ENCODE results near the gene NAP1L1.

Gene NAP1L1

DNA sequence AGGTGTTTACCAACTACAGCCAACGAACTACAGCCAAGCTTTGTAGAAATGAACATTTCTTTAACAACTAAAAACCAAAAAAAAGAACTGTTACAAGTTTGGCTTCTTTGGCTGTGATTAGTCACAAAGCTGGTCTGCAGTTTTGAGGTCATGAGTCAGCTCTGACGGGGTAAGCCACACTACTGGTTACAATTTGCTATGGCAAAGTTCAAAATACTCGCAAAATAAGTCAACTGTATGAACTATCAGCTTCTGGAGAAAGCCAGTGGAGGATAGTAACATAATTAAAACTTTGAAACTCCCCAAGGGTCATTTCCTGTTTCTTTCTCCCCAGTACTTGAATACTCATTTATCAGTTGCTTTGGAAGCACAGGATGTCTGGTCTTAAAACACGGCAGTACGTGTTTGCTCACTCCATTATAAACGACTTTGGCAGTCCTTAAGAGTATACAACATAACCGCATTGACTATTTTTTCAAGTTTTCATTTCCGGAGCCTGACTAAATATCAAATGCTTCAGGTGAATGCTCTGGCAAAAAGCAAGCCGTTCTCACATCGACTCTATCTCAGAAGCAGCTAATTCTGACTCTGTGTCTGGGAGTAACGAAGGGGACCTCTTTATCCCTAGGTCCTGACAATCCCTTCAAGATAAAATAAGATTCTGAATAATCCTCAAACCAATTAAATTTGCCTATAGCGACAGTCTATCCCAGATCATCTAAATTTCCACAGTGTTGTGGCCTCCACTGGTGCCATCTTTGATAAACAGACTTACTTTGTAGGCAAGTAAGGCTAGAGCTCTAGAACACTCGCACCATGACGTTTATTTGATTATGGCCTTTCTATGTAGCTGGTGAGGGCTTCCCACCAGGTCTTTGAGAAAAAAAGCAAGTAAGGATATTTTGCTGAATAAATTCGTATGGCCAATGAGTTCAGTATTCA is 63.5 kb downstream of the NAP1L1 start:
- DNase-seq (ENCODE audit: low spot score): peak; percentile 69

DNA sequence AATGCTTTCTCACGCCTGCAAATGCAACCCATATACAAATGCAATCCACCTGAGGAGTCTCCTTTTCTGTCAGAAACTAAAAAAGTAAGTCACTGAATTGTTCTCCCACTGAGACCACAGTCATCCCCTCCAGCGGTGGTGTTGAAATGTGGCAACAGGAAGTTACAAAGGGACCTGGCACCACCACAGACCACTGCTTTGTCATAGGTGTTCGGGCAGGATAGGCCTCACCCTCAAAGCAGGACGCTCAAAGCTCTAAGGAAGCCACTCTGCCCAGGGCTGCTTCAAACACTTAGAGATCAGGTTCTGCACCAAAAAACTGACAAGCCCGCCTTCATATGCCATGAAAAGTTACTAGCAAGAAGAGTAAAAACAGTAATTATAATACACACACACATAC is 64.2 kb downstream of the NAP1L1 start:
- no peak for DNase-seq (ENCODE audit: low spot score)

DNA sequence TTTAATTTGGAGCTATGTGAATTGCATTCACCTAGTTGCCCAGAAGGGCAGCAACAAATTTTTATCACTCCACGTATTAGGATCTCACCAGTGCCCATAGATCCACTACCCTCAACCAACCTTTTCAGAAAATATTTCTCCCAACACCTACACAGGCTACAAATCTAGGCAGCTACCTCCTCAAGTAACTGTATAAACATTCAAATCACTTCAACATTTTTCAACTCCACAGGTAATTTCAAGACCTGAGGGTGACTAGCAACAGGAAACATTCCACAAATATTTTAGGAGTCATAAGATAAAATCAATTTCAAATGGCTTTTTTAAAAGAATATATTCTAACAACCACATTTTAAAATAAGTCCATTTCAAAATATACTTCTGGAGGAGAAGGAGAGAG is 65.8 kb downstream of the NAP1L1 start:
- no peak for DNase-seq (ENCODE audit: low spot score)

DNA sequence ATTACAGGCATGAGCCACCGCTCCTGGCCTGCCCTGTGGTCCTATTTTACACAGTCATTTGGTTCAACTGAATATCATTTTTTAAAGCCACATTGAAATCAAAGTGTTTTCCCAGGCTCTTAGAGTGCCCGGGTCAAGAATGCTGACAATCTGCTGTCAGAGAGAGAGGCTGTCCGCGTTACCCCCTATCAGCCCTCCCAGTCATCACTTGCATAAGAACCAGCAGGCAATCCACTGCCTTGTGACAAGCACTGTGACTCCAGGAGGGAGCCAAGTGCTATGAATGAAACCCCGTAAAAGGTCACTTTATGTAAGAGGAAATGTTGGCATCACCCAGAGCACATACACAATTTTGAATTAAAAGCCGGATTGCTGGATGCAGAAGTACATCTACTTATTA is 66.4 kb downstream of the NAP1L1 start:
- DNase-seq (ENCODE audit: low spot score): no peak

DNA sequence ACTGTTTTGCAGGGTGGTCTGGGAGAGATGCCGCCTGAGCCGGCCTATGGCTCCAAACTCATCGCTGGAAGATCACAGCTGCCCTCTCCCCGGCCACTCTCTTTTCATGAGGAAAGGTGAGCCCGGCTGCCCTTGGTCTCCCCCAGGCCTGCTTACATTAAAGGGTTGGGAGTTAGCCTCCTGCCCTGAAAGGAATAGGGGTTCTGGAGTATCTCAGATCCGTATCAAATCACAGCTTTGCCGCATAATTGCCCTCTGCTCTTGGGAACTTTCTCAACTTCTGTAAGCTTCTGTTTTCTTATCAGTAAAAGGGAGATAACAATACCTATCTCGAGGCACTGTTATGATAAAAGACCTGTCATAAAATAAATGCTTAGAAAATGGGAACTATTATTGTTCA is 70.5 kb downstream of the NAP1L1 start:
- no peak for DNase-seq (ENCODE audit: low spot score)

DNA sequence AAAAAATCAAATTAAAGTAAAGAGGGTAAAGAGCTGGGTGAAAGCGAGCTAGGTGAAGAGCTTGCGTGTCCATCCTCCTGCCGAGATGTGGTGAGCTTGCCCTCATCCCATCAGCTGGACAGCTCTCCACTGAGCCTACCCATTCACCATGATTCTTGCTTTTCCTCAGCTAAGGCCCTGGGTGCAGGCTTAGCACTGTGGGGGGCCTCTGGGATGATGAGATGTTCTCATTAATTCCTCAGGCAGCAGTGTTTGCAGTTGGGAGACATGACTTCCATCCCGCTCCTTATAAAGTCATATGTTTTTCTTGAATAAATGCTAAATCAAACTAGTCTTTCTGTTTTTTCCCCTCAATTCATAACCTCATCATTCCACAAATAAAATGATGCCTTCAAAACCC is 70.9 kb downstream of the NAP1L1 start:
- no peak for DNase-seq (ENCODE audit: low spot score)

DNA sequence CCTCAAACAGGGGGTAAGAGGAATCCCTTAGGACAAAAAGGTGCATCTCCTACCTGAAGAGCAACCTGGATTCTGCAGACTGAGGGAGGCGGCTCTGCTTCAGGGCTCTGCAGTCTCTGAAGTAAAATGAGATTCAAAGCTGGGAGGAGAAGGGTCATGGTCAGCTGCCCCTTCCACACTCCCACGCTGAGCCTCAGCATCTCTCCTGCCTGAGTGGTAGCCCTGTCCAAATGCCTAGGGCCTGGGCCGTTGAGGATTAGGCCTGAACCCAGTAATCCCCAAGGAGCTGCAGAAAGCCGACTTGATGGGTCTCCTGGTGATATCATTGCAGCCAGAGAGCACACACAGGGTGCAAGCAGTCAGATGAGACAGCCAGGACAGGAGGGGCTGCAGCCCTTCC is 71.8 kb downstream of the NAP1L1 start:
- no peak for DNase-seq (ENCODE audit: low spot score)

DNA sequence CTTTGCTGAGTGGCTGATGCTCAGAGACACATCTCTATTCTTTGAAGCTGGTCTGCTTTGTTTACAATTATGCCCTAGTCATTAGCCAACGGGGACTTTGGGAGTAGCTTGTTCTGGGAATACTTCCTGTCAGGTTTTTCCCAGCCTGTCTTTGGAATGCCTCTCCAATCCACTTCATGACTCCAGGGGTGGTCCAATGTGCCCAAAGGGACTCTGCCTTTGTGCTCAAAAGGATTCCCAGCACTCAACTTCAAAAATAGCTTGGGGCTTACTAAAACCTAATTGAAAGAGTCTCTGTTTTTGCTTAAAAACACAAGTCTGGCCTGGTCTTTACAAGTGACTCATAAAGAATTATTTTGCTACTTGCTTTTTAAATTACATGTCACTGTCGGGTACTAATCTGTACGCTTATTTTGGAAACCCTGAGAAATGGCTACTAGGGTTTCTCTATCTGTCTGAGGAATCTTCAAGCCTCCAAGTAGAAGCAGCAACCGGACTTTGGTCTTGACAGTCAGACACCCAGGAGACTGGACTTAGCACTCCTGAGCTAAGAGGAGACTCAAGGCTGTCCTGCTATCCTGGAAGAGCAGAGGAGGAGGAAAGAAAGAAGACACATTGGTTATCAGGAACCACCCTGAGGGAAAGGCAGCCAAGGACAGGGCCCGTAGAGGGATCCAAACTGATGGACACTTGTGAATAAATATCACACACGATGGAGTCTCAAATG is 73.6 kb downstream of the NAP1L1 start:
- DNase-seq (ENCODE audit: low spot score): no peak

DNA sequence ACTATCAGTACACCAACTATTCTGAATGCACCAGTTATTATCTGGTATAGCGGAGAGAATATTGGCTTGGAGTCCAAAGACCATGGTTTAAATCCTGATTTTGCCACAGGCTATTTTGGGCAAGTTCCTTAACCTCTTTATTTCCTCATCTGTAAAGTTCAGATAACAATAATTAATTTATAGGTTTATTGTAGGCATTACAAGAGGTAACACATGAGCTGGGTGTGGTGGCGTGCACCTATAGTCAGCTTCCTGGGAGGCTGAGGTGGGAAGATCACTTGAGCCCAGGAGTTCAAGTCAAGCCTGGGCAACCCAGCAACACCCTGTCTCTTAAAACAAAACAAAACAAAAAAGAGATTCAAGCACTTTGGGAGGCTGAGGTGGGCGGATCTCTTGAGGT is 76.1 kb downstream of the NAP1L1 start:
- DNase-seq (ENCODE audit: low spot score): no peak

DNA sequence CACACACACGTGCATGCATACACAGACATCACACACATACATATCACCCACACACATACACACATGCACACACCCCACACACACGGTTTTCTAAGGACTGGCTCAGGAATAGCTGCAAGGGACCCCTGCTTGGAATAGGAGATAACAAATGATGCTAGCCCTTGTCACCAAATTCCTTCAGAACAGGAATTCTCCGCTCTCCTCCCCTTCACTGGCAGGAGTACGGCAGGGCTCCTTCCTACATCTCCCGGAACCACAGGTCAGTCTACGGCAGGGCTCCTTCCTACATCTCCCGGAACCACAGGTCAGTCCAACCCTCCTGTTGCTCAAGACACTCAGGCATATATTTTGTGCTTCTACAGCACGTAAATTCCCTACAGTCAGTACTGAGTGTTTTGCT is 76.8 kb downstream of the NAP1L1 start:
- DNase-seq (ENCODE audit: low spot score): no peak

DNA sequence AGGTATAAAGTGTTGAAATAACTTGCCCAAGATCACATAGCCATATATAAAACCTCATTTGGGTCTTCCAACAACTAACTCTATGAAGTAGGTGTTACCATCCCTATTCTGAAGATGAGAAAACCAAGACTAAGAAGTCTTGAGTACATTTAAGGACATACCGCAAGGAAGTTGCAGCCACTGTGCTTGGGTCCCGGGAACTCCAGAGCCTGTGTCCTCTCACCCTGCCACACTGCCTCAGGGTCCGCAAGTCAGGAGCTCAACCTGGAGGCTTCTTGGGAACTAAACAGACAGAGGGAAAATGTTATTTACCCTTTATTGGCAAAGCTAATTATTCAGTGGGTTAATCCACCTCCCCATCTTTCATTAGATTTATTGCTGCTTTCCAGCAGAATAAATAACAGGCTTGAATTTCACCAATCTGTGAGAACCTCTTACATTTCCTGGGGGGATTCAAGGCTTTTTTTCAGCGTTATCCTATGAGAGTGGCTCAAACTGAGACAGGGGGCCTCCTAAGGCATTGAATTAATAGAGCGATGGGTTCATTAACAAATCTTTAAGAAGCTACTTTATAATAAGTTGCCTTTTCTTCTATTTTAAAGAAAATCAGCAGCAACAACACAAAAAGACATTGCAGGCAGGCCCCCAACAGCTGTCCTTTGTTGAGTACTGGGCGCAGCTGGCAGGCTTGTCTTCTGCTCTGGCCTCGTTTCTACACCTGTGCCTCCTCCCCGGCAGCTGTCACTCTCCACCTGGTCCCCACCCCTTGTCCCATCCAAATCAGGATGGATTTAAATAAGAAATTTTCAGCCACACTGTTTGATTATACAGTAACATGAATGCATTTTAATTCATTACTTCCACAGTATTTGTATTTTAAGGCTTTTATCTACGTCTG is 78.2 kb downstream of the NAP1L1 start:
- no peak for DNase-seq (ENCODE audit: low spot score)

DNA sequence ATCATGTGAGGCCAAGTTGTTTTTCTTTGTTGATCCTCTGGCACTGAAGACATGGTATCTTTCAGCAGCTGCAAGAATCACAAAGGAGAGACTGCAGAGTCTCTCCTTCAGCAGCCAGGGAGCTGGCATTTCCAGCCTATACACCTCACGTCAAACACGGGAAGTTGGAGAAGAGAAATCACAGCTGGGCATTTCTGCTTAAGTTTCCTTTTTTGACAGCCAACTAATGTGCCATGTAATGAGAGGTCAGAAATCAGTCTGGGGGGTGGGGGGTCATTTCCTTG is 81.2 kb downstream of the NAP1L1 start:
- no peak for DNase-seq (ENCODE audit: low spot score)

DNA sequence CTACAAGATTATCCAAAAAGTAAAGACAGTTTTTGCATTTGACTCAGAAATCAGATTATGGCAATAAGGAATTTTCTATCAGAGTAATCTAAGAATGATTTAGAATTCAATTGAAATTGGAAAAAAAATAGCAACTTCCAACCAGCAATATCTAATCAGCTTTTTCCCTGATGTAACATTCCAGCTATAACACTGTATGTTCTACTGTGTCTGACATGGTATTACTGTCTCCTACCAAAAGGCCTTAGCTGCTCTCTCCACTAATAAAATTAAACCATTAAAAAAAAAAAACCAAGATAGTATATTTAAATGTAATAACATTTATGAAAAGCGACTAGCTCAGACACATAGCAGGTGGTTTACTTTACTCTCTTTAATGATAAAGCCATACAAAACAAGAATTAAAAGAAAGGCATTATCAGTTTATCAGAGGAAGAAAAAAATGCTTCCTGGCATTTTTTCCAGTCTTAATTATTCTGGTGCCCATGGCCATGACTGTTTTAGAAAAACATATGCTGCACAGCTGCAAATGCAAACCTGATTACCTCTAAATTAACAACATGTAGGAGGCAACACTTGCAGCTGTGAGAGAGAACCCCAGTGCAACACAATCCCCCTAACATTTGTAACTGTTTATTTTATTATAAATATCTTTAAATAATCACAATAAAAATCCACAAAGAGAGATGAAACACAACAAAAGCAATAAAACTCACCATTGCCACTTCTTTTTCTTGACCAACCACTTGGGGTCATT is 81.7 kb downstream of the NAP1L1 start:
- no peak for DNase-seq (ENCODE audit: low spot score)

DNA sequence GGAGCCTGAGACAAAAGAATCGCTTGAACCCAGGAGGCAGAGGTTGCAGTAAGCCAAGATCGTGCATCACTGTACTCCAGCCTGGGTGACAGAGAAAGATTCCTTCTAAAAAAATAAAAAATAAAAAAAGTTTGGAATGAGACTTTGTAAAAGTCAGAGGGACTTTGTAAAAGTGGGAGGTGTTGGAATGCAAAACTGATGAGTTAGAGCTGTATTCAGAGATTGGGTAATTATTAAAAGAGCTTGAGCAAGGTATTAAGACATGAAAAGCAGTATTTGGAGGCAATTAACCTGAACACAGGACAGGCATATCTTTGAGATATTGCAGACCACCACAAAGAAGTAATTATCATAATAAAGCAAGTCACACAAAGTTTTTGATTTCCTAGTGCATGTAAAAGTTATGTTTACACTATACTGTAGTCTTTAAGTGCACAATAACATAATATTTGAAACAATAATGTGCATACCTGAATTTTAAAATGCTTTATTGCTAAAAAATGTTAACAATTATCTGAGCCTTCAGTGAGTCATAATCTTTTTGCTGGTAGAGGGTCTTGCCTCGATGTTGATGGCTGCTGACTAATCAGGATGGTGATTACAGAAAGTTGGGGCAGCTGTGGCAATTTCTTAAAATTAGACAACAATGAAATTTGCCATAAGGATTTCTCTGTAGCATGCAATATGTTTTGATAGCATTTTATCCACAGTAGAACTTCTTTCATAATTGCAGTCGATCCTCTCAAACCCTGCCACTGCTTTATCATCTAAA is 86.0 kb downstream of the NAP1L1 start:
- DNase-seq (ENCODE audit: low spot score): no peak

DNA sequence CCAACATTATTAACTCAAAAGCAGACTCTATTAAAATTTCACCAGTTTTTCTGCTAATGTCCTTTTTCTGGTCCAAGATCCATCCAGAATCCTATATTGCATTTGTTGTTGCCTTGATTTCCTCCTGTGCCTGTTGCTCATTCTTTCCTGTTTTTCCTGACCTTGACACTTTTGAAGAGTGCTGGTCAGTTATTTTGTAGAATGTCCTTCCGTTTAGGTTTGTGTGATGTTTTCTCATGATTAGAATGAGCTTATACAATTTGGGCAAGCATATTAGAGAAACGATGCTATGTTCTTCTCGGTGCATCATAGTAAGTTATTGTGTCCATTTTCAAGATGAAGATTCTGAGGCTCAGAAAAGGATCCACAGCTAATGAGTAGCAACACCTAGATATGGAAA is 86.8 kb downstream of the NAP1L1 start:
- DNase-seq (ENCODE audit: low spot score): no peak

DNA sequence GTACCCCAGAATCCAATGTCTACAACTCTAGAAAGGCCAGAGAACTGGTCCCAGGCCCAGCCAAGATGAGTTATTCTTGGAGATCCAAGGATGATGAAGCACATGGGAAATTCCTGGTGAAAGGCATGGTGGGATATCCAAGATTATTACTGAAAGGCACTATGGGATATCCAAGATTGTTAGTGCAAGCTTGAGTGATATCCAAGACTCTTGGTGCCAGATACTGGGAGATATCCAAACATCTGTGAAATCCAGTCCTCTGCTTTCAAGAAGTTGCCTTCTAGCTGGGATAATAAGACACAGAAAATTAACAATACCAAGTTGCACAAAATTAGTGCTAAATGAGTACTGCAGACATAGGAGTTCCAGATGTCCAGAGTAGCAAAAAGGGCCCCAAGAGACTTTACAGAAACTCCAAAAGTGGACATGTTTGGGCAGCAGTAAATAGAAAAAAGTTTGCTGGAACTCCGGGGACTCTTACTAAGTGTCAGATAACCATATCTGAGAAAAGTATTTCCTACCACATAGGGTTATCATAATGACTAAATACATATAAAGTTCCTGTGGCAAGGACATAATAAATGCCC is 87.5 kb downstream of the NAP1L1 start:
- DNase-seq (ENCODE audit: low spot score): no peak

DNA sequence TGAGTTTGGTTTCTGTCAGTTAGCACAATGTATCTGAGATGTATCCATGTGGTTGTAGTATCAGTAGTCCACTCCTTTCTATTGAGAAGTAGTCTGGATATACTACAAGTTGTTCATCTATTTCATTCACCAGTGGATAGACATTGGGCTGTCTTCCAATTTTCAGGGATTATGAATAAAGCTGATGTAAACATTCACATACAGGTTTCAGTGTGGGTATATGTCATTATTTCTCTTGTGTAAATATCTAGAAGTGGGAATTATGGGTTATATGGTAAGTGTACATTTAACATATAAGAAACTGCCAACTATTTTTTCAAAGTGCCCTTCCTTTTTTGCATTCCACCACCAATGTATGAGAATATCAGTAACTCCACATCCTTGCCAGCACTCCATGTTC is 88.8 kb downstream of the NAP1L1 start:
- DNase-seq (ENCODE audit: low spot score): no peak

DNA sequence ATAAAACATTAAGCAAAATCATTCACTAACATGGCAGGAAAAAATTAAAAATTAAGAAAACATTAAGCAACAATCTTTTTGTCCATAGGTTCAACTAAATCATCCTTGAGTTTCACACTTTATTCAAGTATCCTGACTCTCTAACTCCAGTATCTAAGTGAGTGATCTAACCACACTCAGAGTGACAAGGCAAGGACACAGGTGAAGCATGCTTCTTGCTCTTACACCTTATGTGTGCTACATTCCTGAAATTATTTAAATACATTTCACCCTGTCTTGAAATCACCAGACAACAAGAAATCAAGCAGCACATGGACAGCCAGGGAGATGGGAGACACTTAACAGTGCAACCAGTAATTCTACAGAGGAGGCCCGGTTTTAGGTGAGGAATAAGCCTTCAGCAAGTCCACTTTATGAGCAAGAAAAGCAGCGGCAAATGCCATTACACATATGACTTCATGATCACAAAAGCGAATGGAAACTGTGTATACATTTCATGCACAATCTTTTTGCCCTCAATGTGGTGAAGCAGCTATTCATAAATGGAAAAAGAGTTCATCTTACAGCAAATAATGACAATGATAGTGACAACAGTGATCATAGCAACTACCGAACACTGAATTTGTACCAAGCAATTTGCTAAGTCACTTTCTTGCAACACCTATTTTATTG is 90.3 kb downstream of the NAP1L1 start:
- DNase-seq (ENCODE audit: low spot score): no peak

DNA sequence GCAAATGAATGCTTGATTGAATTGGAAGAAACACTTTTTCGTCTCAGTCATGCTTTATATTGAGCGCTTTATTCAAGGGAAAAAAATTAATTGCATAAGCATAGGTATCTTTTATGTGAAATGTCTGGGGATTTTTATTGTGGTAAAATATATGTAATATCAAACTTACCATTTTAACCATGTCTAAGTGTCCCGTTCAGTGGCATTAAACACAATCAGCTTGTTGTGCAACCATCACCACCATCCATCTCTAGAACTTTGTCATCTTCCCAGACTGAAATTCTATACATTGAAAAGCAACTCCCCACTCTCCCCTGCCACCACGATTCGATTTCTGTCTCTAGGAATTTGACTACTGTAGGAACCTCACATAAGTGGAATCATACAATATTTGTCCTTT is 92.7 kb downstream of the NAP1L1 start:
- no peak for DNase-seq (ENCODE audit: low spot score)

All from AG08396 (cell line).